RWPE2 (cell line): ENCODE results near the gene MGAT5B.

Experiments
- ATAC-seq: fragments of 200-7000 bp; cut with Tn5 transposase; 3 replicates; pipeline ENCODE4 v1.9.1; 2021; ENCODE audit warnings: low read depth
- DNase-seq: peaks from one replicate; pipeline ENCODE4 v3.0.0-alpha.2; 2020; ENCODE audit warnings: low spot score
- H3K27ac ChIP-seq: fragments of 450-650 bp; 2 replicates; pipeline ENCODE4 v1.5.1; 2017; ENCODE audit warnings: mild to moderate bottlenecking; ENCODE audit not compliant: poor library complexity, severe bottlenecking
- H3K27me3 ChIP-seq: fragments of 250-450 bp; sonication (Bioruptor Pico); 2 replicates; pipeline ENCODE4 v1.5.1; 2021; ENCODE audit warnings: mild to moderate bottlenecking, moderate library complexity; ENCODE audit not compliant: insufficient read depth, poor library complexity, severe bottlenecking
- H3K36me3 ChIP-seq: fragments of 250-450 bp; sonication (Bioruptor Pico); 2 replicates; pipeline ENCODE4 v1.5.1; 2020; ENCODE audit warnings: low read depth, mild to moderate bottlenecking, moderate library complexity
- H3K4me1 ChIP-seq: fragments of 250-450 bp; sonication (Bioruptor Pico); 2 replicates; pipeline ENCODE4 v1.5.1; 2021; ENCODE audit warnings: mild to moderate bottlenecking, moderate library complexity; ENCODE audit not compliant: insufficient read depth, poor library complexity, severe bottlenecking
- H3K4me3 ChIP-seq: fragments of 250-450 bp; sonication (Bioruptor Pico); 2 replicates; pipeline ENCODE4 v1.5.1; 2021; ENCODE audit warnings: mild to moderate bottlenecking, moderate library complexity; ENCODE audit not compliant: severe bottlenecking
- H3K9me3 ChIP-seq: fragments of 250-450 bp; sonication (Bioruptor Pico); 2 replicates; pipeline ENCODE4 v1.5.1; 2021; ENCODE audit warnings: mild to moderate bottlenecking, moderate library complexity; ENCODE audit not compliant: severe bottlenecking
- CTCF ChIP-seq: fragments of 450-650 bp; IDR thresholded peaks from one replicate; pipeline ENCODE4 v1.5.1; 2017; ENCODE audit warnings: mild to moderate bottlenecking, moderate library complexity; ENCODE audit not compliant: poor library complexity, severe bottlenecking

Gene MGAT5B

DNA sequence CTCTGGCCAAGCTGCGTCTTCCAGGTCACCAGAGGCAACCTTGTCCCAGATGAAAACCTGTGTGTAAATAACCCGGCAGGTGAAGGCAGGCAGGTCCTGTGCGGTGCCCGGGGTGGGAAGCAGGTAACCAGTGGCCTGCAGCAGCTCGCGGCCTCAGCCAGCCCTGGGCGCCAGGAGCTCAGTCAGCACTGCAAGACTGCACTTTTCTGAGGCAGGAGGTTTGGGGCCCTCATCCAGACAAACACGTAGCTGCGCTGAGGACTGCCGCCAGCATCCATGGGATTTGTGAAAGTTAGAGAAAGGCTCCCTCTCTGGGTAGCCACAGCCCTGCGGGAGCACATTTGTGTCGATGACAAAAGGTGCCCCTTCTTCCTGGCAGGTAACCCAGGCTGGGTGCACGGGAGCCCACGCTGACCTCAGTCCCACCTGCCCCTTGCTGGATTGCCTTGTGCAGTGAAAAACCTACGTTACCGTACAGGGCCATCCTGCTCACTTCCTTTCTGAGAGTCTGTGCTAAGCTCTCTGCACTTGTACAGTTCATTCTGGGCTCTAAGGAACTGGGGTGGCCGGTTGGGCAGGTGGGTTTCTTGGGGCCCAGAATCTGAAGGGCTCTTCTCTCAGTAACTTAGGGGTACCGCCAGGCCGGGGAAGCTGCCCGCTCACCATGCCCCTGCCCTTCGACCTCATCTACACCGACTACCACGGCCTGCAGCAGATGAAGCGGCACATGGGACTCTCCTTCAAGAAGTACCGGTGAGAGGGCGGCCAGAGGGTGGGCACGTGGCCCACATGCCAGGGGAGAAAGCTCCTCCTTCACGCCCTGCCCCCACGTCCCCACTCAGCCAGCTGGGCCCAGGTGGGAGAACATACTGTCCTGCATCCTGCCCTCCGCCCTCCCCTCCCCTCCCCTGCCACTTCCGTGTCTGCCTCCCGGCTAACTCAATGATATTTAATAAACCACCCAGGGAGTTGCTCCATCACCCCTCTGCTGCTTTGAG lies 56.4 kb downstream of the MGAT5B start:
- H3K4me3 ChIP-seq, result no peak overlapping the region
- TF ChIP-seq CTCF, result no peak
- no peaks in the 10 kb centered on the region for H3K4me1 ChIP-seq
- peak; percentile 38 for ATAC-seq
- H3K9me3 ChIP-seq, result no peaks in the 10 kb centered on the region
- no peak overlapping the region for H3K27ac ChIP-seq
- peaks cover 14% of the 10 kb centered on the region for H3K27me3 ChIP-seq
- DNase-seq, result no peak
- H3K36me3 ChIP-seq, result no peaks in the 10 kb centered on the region

DNA sequence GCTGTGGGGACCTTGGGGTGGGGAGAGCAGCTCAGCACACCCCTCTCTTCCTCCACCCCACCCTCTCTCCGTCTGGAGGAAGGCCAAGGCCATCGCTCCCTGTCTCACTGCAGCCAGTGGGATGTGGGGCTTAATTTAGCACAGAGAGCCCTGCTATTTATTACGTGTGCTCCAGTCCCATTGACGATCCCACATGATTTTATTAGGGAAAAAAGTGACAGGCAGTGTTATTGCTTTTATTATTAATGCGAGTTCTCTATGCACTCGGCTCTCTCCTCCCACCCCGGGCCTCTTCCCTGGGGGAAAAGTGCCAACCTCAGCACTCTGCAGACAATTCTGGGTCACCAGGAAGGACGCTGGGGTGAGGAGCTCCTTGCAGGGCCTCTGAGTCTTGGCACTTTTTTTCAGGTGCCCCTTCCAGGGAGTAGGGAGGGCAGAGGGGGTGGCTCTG lies 57.3 kb downstream of the MGAT5B start:
- H3K4me3 ChIP-seq, result no peak overlapping the region
- ATAC-seq, result no peak
- H3K9me3 ChIP-seq, result no peaks in the 10 kb centered on the region
- H3K27me3 ChIP-seq, result peaks cover 9% of the 10 kb centered on the region
- DNase-seq, result no peak
- H3K4me1 ChIP-seq, result no peaks in the 10 kb centered on the region
- no peak overlapping the region for H3K27ac ChIP-seq
- no peak for TF ChIP-seq CTCF
- no peaks in the 10 kb centered on the region for H3K36me3 ChIP-seq

GRCh38 chr17:76926237-76926866 lies 58.1 kb downstream of the MGAT5B start:
- ATAC-seq (no peak), DNase-seq (no peak)
- no peak for TF ChIP-seq CTCF

DNA sequence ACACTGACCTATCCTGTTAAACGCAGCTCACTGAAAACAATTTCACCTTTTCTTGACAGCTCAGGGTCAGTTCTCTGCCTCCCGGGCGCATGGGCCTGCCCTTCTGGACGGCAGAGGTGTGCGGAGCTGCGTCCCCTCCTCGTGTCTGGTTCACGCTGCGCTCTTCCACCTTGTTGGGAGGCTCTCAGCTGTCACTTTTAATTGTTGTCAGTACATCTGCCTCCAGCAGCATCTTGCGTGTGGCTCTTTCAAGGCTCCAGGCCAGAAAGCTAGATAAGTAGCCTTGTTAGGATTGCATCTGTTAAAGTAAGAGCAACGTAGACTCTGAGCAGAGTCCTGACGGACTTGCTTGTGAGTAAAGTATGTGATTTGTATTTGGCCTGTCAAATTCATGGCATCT lies 59.4 kb downstream of the MGAT5B start:
- ATAC-seq, result no peak
- Histone ChIP-seq H3K4me1 (no peaks in the 10 kb centered on the region), H3K4me3 (no peak overlapping the region), H3K27ac (no peak overlapping the region), H3K36me3 (no peaks in the 10 kb centered on the region), H3K9me3 (no peaks in the 10 kb centered on the region), H3K27me3 (no peaks in the 10 kb centered on the region)
- TF ChIP-seq CTCF, result no peak
- no peak for DNase-seq

More at GRCh38 chr17:76926237-76926866, 58.1 kb downstream of the MGAT5B start:
- Histone ChIP-seq H3K27me3 (peaks cover 4% of the 10 kb centered on the region), H3K9me3 (no peaks in the 10 kb centered on the region), H3K4me1 (no peaks in the 10 kb centered on the region), H3K27ac (no peak overlapping the region), H3K4me3 (no peak overlapping the region), H3K36me3 (no peaks in the 10 kb centered on the region)
